DND-41 (cell line): ENCODE results near the gene GTF3C5.
"Not testable (repeated sequence)": the region's sequence is repeated elsewhere in the genome, so short reads cannot be mapped to it uniquely, and the experiment has no call there.

Experiments used
- CTCF ChIP-seq: IDR thresholded peaks from 2 replicates; pipeline ENCODE4 v1.5.1; 2012; ENCODE audit warnings: borderline replicate concordance, low read length, moderate library complexity, mild to moderate bottlenecking; ENCODE audit not compliant: poor library complexity, severe bottlenecking; ENCODE audit errors: extremely low read depth
- EZH2 ChIP-seq: IDR thresholded peaks from 3 replicates; pipeline ENCODE4 v1.6.1; 2012; ENCODE audit warnings: borderline replicate concordance, low read depth, mild to moderate bottlenecking, moderate library complexity, low read length, inconsistent platforms; ENCODE audit not compliant: severe bottlenecking

GRCh38 chr9:133080786-133081779, 50.3 kb downstream of the GTF3C5 start:
- TF ChIP-seq CTCF, EZH2: not testable (repeated sequence)
